Keratinocyte (primary cell): ENCODE results near the gene DMRT2.

ENCODE experiments used
- CTCF ChIP-seq, 3 experiments: IDR thresholded peaks in 1 of 3; conservative IDR thresholded peaks in 1 of 3; optimal IDR thresholded peaks in 1 of 3; 2 replicates in 2 of 3; 3 replicates in 1 of 3; pipeline versions ENCODE3 to v1.5.1; 2011; ENCODE audit warnings: low read length in 3 of 3, mild to moderate bottlenecking in 3 of 3, moderate library complexity in 2 of 3, control low read depth in 1 of 3, inconsistent platforms in 1 of 3; ENCODE audit not compliant: insufficient read depth in 2 of 3; ENCODE audit errors: extremely low read depth in 1 of 3
- EZH2 ChIP-seq: IDR thresholded peaks from one replicate; pipeline ENCODE4 v1.6.1; 2012; ENCODE audit warnings: inconsistent platforms, mild to moderate bottlenecking, low read length, moderate library complexity

- TF ChIP-seq CTCF (optimal IDR thresholded peaks at IDR 0.05 in 1 of 3, IDR thresholded peaks at IDR 0.05 in 1 of 3, conservative IDR thresholded peaks at IDR 0.05 in 1 of 3; ENCODE audit: extremely low read depth in 1 of 3, insufficient read depth in 2 of 3, low read length in 3 of 3), result no peak
- no peak for TF ChIP-seq EZH2
Observed at GRCh38 chr9:1008216-1008615, 41.9 kb upstream of the DMRT2 start.
